Common myeloid progenitor, CD34-positive (primary cell): ENCODE measurements around the gene PHKB.

Experiments
- CTCF ChIA-PET: fragments of 350-600 bp; sonication (Branson Sonifier 250); formaldehyde crosslinking; loops from one replicate; lab custom pipeline; 2021; ENCODE audit warnings: antibody characterized with exemption; lab: Charles Lee
- POLR2A ChIA-PET: fragments of 350-600 bp; sonication (Branson Sonifier 250); formaldehyde crosslinking; loops from one replicate; lab custom pipeline; 2021; ENCODE audit warnings: antibody characterized with exemption; lab: Charles Lee
- DNase-seq, 3 donors: peaks; one replicate each; pipeline versions ENCODE4 v3.0.0 to v3.0.0-alpha.2; 2013
- H3K27ac ChIP-seq, 2 experiments: 1 replicate in 1 of 2; 2 replicates in 1 of 2; pipeline ENCODE4 v1.7.0; 2013; ENCODE audit warnings: inconsistent platforms in 2 of 2, low read length in 2 of 2, mild to moderate bottlenecking in 2 of 2, low read depth in 1 of 2, moderate library complexity in 1 of 2; ENCODE audit not compliant: severe bottlenecking in 2 of 2, insufficient read depth in 1 of 2, poor library complexity in 1 of 2
- H3K27me3 ChIP-seq, 5 experiments: replicated peaks in 2 of 5; 1 replicate in 3 of 5; 2 replicates in 2 of 5; pipeline versions ENCODE4 v1.6.1 to v1.7.0; 2013; ENCODE audit warnings: low read length in 4 of 5, mild to moderate bottlenecking in 2 of 5, moderate library complexity in 2 of 5, inconsistent platforms in 1 of 5; ENCODE audit not compliant: insufficient read depth in 5 of 5, control insufficient read depth in 4 of 5
- H3K36me3 ChIP-seq, 4 experiments: 1 replicate in 2 of 4; 2 replicates in 2 of 4; pipeline versions ENCODE4 v1.6.1 to v1.7.0; 2013; ENCODE audit warnings: low read length in 3 of 4, control low read depth in 1 of 4, mild to moderate bottlenecking in 1 of 4; ENCODE audit not compliant: control insufficient read depth in 4 of 4, insufficient read depth in 4 of 4
- H3K4me1 ChIP-seq, 4 experiments: 1 replicate in 3 of 4; 2 replicates in 1 of 4; pipeline versions ENCODE4 v1.6.1 to v1.7.1; 2013; ENCODE audit warnings: low read length in 3 of 4, mild to moderate bottlenecking in 3 of 4, control low read depth in 1 of 4, inconsistent platforms in 1 of 4, moderate library complexity in 1 of 4; ENCODE audit not compliant: control insufficient read depth in 4 of 4, insufficient read depth in 4 of 4; ENCODE audit errors: control extremely low read depth in 1 of 4
- H3K4me3 ChIP-seq, 7 experiments: 1 replicate in 4 of 7; 2 replicates in 3 of 7; pipeline versions ENCODE4 v1.5.1 to v1.7.0; 2013; ENCODE audit warnings: mild to moderate bottlenecking in 7 of 7, low read length in 6 of 7, moderate library complexity in 6 of 7, inconsistent platforms in 2 of 7, low read depth in 2 of 7, control low read depth in 1 of 7; ENCODE audit not compliant: insufficient read depth in 4 of 7, control insufficient read depth in 1 of 7; ENCODE audit errors: extremely low read depth in 1 of 7
- H3K9me3 ChIP-seq, 5 experiments: 1 replicate in 4 of 5; 2 replicates in 1 of 5; pipeline versions ENCODE4 v1.6.1 to v1.7.1; 2013; ENCODE audit warnings: low read length in 4 of 5, mild to moderate bottlenecking in 2 of 5, inconsistent platforms in 1 of 5, low read depth in 1 of 5, moderate library complexity in 1 of 5; ENCODE audit not compliant: control insufficient read depth in 4 of 5, insufficient read depth in 2 of 5; ENCODE audit errors: control extremely low read depth in 1 of 5
- WGBS: methylation state at CpG from one replicate; pipeline ENCODE4 v1.1.5; 2013; ENCODE audit not compliant: insufficient coverage; 5-methylcytosine and 5-hydroxymethylcytosine counted together

Gene PHKB

DNA sequence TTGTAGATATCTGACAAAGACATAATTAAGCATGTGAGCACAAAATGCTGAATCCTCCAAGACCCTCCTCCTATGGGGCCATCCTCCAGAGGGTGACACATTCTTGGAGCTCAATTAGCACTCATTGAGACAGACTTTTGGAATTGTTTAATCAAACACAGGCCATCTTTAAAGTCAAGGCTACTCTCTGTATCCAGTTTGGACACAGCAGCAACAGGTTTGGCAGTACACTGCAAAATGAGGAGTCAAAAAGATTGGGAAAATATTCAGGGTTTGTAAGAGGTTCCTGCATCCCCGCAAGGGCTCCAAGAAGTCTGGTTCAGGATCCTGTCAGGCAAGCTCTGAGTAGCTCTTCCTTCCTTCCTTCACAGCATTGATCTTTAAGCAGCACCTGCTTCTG is 1.5 kb upstream of the PHKB start:
- no peak for DNase-seq
- peaks cover 4 to 36% (median 22%) of the 10 kb centered on the region in 4 experiments for H3K4me1 ChIP-seq
- WGBS: no CpG with 5 or more reads among the region's 1 CpG
- peak overlapping the region in 4 of 7 experiments; percentile 91 to 98 (median 96) for H3K4me3 ChIP-seq
- H3K9me3 ChIP-seq: no peaks in the 10 kb centered on the region
- H3K36me3 ChIP-seq: peaks cover 3 to 17% (median 13%) of the 10 kb centered on the region in 4 experiments
- H3K27me3 ChIP-seq: no peaks in the 10 kb centered on the region
- ChIA-PET CTCF (no interaction called here), POLR2A (interaction anchor here (1.0 kb wide), 1 partner anchor 47 kb away, joined by 3 read pairs; no protein-coding TSS in a partner anchor)
- peak overlapping the region in 1 of 2 experiments; percentile 99 for H3K27ac ChIP-seq

DNA sequence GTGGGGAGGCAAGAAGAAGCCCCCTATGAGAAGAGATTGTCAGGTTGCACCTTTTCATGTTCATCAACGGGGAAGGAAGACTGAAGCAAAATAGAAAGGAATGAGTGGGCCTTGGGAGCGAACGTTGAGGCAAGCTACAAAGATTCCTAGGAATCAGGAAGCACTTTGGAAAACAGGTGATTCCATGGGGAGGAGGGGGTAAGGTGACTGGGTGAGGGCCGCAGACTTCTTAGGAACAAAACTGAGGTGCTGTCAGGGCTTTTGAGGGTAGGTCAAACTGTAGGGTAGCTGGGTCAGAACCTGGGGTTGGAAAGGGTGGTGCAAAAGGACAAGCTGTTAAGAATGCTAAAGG is 796 bp upstream of the PHKB start:
- DNase-seq: no peak
- ChIA-PET POLR2A (no interaction called here), CTCF (interaction anchor here (0.8 to 1.5 kb wide), 4 partner anchors 9 to 203 kb away, joined by 3 to 7 read pairs (median 5); no protein-coding TSS in a partner anchor)
- Histone ChIP-seq H3K27me3 (no peaks in the 10 kb centered on the region), H3K4me1 (peaks cover 4 to 36% (median 22%) of the 10 kb centered on the region in 4 experiments), H3K27ac (peak overlapping the region; percentile 96 to 99), H3K36me3 (peaks cover 2 to 15% (median 13%) of the 10 kb centered on the region in 4 experiments), H3K9me3 (no peaks in the 10 kb centered on the region), H3K4me3 (peak overlapping the region; percentile 91 to 98 (median 96))
- WGBS: 11% methylated on average over 4 of the region's 4 CpGs

DNA sequence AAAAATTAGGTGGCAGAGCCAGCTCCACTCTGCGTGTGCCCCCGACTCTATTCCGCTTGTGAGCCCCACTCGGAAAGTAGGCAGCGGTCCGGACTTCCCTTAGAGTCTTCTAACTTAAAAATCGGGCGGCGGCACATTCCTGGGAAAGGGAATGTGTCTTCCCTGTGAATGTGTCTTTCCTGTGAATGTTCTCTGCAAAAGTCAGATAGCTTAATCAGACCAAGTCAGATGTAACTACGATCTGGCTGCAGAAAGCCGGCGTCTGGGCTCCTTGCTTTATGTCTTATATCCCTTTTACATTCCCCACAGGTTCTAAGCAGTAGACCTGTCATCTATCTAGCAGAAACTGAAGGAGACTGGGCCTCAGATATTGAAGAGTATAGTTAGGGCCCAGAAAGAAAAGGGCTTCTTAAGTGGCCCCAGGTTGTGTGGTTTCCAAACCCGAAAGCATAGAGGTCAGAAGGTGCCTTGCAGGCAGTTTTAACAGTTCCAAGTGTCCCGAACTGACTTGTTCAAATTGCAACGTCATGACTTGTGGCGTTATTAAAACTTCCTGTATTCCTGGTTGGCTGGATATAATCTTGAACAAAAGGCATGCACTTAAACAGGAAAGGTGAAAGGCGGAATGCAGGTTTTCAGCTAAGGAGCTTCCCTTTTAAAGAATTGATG is 601 bp downstream of the PHKB start:
- Histone ChIP-seq H3K4me1 (peaks cover 4 to 38% (median 22%) of the 10 kb centered on the region in 4 experiments), H3K4me3 (peak overlapping the region; percentile 91 to 98 (median 96)), H3K27me3 (no peaks in the 10 kb centered on the region), H3K9me3 (no peaks in the 10 kb centered on the region), H3K27ac (peak overlapping the region; percentile 96 to 99), H3K36me3 (peaks cover 2 to 15% (median 9%) of the 10 kb centered on the region in 4 experiments)
- WGBS: 0% methylated on average over 17 of the region's 17 CpGs
- ChIA-PET POLR2A (interaction anchor here (1.0 kb wide), 1 partner anchor 32 kb away, joined by 4 read pairs; no protein-coding TSS in a partner anchor), CTCF (interaction anchor here (1.0 to 1.5 kb wide), 4 partner anchors 15 to 318 kb away, joined by 3 to 7 read pairs (median 4); partner anchors contain the start of gene NETO2)
- DNase-seq: peak; percentile 82 to 96 (median 92)

DNA sequence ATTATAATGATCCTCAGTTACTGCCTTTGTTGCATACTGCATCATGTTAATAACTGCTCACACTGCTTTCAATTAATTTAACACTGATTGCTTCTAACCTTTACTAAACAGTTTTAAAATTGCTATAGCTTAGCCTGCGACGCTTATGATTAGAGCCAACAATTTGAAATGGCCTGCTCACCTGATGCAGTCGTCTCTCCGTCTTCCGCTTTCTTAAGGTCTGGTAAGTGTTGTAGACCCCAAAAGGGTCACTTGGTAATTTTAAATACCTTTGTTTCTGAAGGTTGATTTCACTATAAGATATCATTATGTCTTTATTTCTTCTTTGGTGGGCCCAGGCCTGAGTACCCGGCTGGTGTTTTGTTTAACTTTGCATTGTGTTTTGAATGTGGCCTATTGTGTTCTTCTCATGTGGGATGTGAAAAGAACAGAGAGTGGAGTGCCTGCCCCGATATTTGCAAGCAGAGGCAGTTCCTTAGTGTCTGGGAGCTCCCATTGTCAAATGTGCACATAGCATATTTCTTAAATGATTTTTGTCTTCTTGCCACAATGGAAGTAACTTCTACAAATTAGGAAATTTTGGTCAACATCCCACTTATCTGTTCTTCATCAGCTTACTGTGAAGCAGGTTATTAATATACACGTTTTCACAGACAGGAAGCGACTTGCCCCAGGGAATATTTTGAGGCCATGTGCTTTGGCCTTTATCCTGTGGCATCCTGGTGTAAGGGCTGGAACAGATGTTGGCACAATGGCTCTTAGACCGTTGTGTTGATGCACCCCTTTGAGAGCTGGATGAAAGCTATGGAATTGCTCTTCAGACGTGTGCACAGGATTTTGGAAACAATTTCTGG is 2.9 kb downstream of the PHKB start:
- no peak overlapping the region for H3K4me3 ChIP-seq
- H3K27ac ChIP-seq: peak overlapping the region in 1 of 2 experiments; percentile 99
- ChIA-PET CTCF (interaction anchor here (0.6 to 1.1 kb wide), 3 partner anchors 14 to 288 kb away, joined by 3 read pairs; no protein-coding TSS in a partner anchor), POLR2A (no interaction called here)
- H3K4me1 ChIP-seq: peaks cover 4 to 51% (median 34%) of the 10 kb centered on the region in 4 experiments
- no peak for DNase-seq
- H3K27me3 ChIP-seq: no peaks in the 10 kb centered on the region
- H3K36me3 ChIP-seq: peaks cover 0 to 8% (median 4%) of the 10 kb centered on the region in 4 experiments
- no peaks in the 10 kb centered on the region for H3K9me3 ChIP-seq
- WGBS: 92% methylated on average over 7 of the region's 11 CpGs

DNA sequence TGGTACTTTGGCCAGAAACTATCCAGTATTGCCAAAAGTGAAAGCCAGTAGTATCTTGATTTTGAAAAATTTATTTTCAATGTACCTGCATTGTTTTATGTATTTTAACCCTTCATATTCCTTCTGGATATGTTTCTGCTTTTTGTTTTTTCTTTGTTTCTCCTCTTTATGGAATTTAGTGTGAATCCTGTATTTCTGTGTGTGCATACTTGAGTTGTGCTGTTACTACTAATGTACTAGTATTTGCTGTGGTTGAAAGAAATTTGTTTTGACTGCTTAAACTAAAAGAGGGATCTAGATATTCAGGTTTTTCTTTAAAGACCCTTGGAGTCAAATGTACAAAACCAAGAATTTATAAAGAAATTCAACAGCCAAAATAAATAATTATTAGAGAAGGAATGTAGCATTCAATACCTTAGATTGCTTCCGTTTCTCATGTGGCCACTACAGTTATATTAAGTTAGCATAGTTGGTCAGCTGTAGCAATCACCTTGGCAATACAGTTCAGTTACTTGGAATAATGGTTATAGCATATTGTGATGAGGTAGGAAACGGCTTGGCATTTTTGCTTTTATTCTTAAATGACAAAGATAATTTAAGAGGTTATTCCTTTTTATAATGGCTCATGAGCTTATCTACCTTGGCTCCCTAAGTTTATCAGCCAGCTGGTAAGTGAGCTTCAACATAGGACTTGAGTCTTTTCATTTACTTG is 4.9 kb downstream of the PHKB start:
- WGBS: 100% methylated on average over 1 of the region's 2 CpGs
- no peak for DNase-seq
- ChIA-PET CTCF (no interaction called here), POLR2A (no interaction called here)
- H3K27me3 ChIP-seq: no peaks in the 10 kb centered on the region
- peak overlapping the region; percentile 19 to 69 for H3K27ac ChIP-seq
- H3K9me3 ChIP-seq: no peaks in the 10 kb centered on the region
- H3K36me3 ChIP-seq: peaks cover 2 to 11% (median 5%) of the 10 kb centered on the region in 4 experiments
- no peak overlapping the region for H3K4me3 ChIP-seq
- H3K4me1 ChIP-seq: peaks cover 0 to 38% (median 22%) of the 10 kb centered on the region in 4 experiments

GRCh38 chr16:47467501-47467900 is 6.4 kb downstream of the PHKB start:
- ChIA-PET POLR2A (no interaction called here), CTCF (interaction anchor here (1.0 kb wide), 1 partner anchor 17 kb away, joined by 3 read pairs; no protein-coding TSS in a partner anchor)
- H3K4me1 ChIP-seq: peaks cover 0 to 28% (median 16%) of the 10 kb centered on the region in 4 experiments
- H3K27ac ChIP-seq: peak overlapping the region; percentile 46 to 65
- H3K27me3 ChIP-seq: no peaks in the 10 kb centered on the region
- WGBS: 100% methylated on average over 1 of the region's 2 CpGs
- no peaks in the 10 kb centered on the region for H3K9me3 ChIP-seq
- H3K36me3 ChIP-seq: peaks cover 2 to 11% (median 5%) of the 10 kb centered on the region in 4 experiments
- peak in 2 of 3 donors; percentile 13 to 50 for DNase-seq
- no peak overlapping the region for H3K4me3 ChIP-seq
